GM12875 (cell line): ENCODE data around the gene KMT5B.
A peak's percentile ranks its signal among the peaks of the same experiment; 100 is the strongest.

Experiments used
- H3K4me3 ChIP-seq: one replicate; pipeline ENCODE4 v1.5.1; 2011; ENCODE audit warnings: low read depth, low read length, control low read depth
- TF ChIP-seq, protein P1 (sequence below): IDR thresholded peaks from 2 replicates; pipeline ENCODE4 v1.5.1; 2011; ENCODE audit warnings: low read depth, mild to moderate bottlenecking, control low read depth, inconsistent platforms, low read length, moderate library complexity, borderline replicate concordance; ENCODE audit not compliant: insufficient read depth

The KMT5B gene

DNA sequence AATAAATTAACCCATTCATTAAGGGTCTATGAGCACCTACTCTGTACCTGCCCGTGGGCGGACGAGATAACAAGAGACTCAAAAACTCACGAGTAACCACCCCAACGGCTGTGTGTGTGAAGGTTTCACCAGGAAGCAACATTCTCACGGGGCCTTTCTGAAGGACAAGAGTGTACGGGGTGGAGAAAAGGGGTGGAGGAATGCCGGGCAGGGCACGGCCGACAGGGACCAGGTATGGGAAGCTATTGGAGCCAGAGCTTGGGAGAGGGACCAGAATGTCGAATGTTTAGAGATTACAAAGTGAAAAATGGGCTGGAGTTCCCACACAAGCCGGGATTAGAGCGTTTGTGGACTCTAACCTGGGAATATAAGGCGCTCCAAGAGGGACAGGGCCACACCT lies 1.6 kb downstream of the KMT5B start:
- TF ChIP-seq, protein P1, sequence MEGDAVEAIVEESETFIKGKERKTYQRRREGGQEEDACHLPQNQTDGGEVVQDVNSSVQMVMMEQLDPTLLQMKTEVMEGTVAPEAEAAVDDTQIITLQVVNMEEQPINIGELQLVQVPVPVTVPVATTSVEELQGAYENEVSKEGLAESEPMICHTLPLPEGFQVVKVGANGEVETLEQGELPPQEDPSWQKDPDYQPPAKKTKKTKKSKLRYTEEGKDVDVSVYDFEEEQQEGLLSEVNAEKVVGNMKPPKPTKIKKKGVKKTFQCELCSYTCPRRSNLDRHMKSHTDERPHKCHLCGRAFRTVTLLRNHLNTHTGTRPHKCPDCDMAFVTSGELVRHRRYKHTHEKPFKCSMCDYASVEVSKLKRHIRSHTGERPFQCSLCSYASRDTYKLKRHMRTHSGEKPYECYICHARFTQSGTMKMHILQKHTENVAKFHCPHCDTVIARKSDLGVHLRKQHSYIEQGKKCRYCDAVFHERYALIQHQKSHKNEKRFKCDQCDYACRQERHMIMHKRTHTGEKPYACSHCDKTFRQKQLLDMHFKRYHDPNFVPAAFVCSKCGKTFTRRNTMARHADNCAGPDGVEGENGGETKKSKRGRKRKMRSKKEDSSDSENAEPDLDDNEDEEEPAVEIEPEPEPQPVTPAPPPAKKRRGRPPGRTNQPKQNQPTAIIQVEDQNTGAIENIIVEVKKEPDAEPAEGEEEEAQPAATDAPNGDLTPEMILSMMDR = no peak
- H3K4me3 ChIP-seq = no peak overlapping the region

DNA sequence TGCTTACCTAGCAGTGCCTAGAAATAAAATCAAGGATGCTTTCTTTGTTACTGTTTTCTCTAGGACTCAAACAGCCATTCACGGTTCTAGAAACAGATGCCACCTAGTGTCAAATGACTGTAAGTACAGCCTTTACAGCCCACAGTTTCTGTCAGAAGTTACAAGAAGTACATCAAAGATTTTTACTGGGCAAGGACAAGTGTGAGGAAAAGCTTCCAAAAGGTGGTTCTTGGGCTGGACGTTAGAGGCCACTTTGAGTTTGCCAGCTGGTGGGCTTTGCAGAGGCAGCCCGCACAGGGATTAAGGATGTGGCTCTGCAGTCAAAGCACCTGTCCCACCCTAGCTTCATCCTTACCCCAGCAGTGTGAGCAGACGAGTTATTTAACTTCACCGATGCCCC lies 6.9 kb downstream of the KMT5B start:
- TF ChIP-seq, protein P1 = peak; percentile 76

DNA sequence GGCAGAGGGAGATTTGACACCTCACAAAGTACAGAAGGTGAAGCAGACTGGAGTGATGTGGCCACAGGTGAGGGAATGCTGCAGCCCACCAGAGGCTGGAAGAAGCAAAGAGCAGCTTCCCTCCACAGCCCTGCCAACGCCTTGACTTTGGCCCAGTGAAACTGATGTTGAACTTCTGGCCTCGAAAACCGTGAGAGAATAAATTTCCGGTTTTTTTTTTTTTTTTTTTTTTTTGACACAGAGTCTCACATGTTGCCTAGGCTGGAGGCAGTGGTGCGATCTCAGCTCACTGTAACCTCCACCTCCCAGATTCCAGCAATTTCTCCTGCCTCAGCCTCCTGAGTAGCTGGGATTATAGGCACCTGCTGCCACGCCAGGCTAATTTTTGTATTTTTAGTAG lies 8.7 kb downstream of the KMT5B start:
- no peak overlapping the region for H3K4me3 ChIP-seq
- TF ChIP-seq, protein P1 = no peak

More for the DNA sequence above, 6.9 kb downstream of the KMT5B start:
- H3K4me3 ChIP-seq = no peak overlapping the region

DNA sequence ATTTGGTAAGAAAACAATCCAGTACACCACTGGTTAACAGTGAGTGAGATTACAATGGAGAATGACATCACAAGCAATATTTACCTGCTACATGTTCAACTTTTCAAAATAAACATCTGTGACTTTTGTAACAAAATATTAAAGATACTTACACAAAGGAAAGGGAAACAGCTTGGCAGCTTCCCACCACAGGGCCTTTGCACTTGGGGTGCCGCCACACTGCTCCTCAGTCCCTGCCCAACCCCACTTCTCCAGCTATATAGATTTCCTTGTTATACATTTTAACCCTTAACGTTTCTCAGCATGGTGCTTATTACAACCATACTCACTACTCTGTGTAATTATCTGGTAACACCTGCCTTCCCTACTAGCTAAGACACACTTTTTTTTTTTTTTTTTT lies 10.9 kb downstream of the KMT5B start:
- no peak overlapping the region for H3K4me3 ChIP-seq
- TF ChIP-seq, protein P1 = no peak

DNA sequence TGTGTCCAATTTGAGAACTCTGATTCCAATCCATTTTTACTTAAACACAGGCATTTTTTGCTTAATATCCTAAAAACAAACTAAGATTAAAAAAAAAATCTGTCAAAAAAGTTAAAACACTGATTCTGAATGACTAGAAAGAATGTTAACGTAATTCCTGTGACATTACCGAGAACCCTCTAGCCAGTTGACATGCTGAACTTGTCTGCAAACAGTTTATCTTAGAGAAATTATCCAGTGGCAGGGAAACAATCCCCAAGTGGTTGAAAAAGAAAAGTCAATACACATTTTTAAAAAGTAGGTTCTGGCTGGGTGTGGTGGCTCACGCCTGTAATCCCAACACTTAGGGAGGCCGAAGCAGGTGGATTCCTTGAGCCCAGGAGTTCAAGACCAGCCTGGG lies 11.6 kb downstream of the KMT5B start:
- TF ChIP-seq, protein P1 = no peak
- no peak overlapping the region for H3K4me3 ChIP-seq

DNA sequence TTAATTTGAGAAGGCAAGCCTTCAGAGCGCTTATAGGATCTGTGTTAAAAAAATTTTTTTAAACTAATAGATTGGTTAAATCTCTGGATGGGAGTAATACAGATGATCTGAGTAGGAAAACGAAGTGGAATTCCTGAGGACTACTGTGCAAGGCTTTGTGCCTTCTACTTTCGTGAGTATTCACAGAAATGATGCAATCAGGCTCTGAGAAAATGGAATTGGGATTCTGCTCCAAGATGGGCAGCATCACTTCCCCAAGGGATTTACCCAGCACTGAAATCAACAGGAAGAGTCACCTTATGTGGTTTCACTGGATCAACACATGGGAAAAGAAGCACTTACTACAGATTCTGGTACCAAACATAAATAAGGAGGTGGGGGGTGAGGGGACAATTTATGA lies 12.5 kb downstream of the KMT5B start:
- TF ChIP-seq, protein P1 = no peak
- H3K4me3 ChIP-seq = no peak overlapping the region

DNA sequence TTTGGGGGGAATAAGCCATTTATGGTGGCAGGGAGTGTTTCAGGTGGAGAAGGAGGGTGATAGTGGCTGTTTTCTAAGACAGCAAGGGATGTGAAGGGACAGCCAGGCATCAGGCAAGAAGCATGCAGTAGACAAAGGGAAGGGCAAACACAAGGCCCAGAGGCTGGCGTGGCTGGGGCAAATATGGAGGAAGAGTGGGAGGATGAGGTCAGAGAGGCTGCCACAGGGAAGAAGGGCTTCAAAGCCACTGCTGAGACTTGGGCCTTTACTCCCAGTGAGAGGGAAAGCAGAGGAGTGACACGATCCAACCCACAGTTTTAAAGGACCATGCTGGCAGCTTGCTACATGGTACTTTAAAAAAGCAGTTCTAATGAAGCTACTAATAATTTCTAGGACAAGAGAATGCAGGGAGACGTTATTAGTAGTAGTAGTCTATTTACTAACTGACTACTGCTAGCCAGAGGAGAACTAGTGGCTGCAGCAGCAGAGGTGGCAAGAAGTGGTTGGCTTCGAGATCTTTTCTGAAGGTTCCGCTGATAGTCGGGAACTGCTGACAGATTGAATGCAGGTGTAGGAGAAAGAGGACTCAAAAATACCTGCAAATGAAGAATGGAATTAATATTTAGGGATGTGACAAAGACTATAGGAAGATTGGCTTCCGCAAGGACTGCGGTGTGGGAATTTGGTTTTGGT lies 13.7 kb downstream of the KMT5B start:
- TF ChIP-seq, protein P1 = no peak
- no peak overlapping the region for H3K4me3 ChIP-seq
